ENCODE results near the gene UPF2.
A peak's percentile ranks its signal among the peaks of the same experiment; 100 is the strongest.
"Not testable (repeated sequence)": the region's sequence is repeated elsewhere in the genome, so short reads cannot be mapped to it uniquely, and the experiment has no call there.

UPF2 gene

GRCh38 chr10:12036073-12036655 is 6.4 kb downstream of the UPF2 start:
- DNase-seq (ENCODE audit: low read depth) = no peak

GRCh38 chr10:12031404-12031803 is 11.2 kb downstream of the UPF2 start:
- DNase-seq (ENCODE audit: low read depth) = no peak

- DNase-seq (ENCODE audit: low read depth) = no peak
These were observed 15.1 kb downstream of the UPF2 start for GRCh38 chr10:12027539-12027938.

- DNase-seq (ENCODE audit: low read depth) = no peak
These were observed 17.0 kb downstream of the UPF2 start for GRCh38 chr10:12025591-12025990.

GRCh38 chr10:12022580-12023257 is 19.9 kb downstream of the UPF2 start:
- no peak for DNase-seq (ENCODE audit: low read depth)

GRCh38 chr10:12020574-12020973 is 22.0 kb downstream of the UPF2 start:
- no peak for DNase-seq (ENCODE audit: low read depth)

- DNase-seq (ENCODE audit: low read depth) = no peak
These were observed 23.2 kb downstream of the UPF2 start for GRCh38 chr10:12019283-12019971.

GRCh38 chr10:12018438-12019282 is 23.9 kb downstream of the UPF2 start:
- DNase-seq (ENCODE audit: low read depth) = peak; percentile 18

- no peak for DNase-seq (ENCODE audit: low read depth)
These were observed 28.7 kb downstream of the UPF2 start for GRCh38 chr10:12013926-12014325.

- not testable (repeated sequence) for DNase-seq (ENCODE audit: low read depth)
These were observed 29.2 kb downstream of the UPF2 start for GRCh38 chr10:12013391-12013790.

GRCh38 chr10:12010353-12010752 is 32.3 kb downstream of the UPF2 start:
- DNase-seq (ENCODE audit: low read depth) = no peak

- not testable (repeated sequence) for DNase-seq (ENCODE audit: low read depth)
These were observed 33.8 kb downstream of the UPF2 start for GRCh38 chr10:12008842-12009241.

GRCh38 chr10:12006671-12007070 is 35.9 kb downstream of the UPF2 start:
- no peak for DNase-seq (ENCODE audit: low read depth)

GRCh38 chr10:11993834-11994468 is 48.7 kb downstream of the UPF2 start:
- DNase-seq (ENCODE audit: low read depth) = no peak

GRCh38 chr10:11988924-11989323 is 53.7 kb downstream of the UPF2 start:
- DNase-seq (ENCODE audit: low read depth) = no peak

GRCh38 chr10:11986593-11987216 is 55.9 kb downstream of the UPF2 start:
- peak; percentile 76 for DNase-seq (ENCODE audit: low read depth)

- no peak for DNase-seq (ENCODE audit: low read depth)
These were observed 60.4 kb downstream of the UPF2 start for GRCh38 chr10:11982253-11982652.

GRCh38 chr10:11975795-11976194 is 66.8 kb downstream of the UPF2 start:
- no peak for DNase-seq (ENCODE audit: low read depth)

- DNase-seq (ENCODE audit: low read depth) = not testable (repeated sequence)
These were observed 70.1 kb downstream of the UPF2 start for GRCh38 chr10:11972523-11972922.

- DNase-seq (ENCODE audit: low read depth) = no peak
These were observed 80.4 kb downstream of the UPF2 start for GRCh38 chr10:11962176-11962575.

- no peak for DNase-seq (ENCODE audit: low read depth)
These were observed 80.8 kb downstream of the UPF2 start for GRCh38 chr10:11961771-11962170.
